ENCODE measurements around the gene ZSWIM6. TPM values are rescaled to one million over a fixed set of nuclear protein-coding genes. Genes with fewer than 3 reads are reported as not detected.

ZSWIM6 gene
- total RNA-seq: 8.9 TPM in 2 replicates

GRCh38 chr5:61331407-61332357 lies at the start of gene ZSWIM6:
Gene ZSWIM6, plus strand, starts transcription at chr5:61332258. Its CDS starts 15 bp downstream, at chr5:61332273.
- intact Hi-C loops (cut with micrococcal nuclease): loop anchor here (1.0 to 5.0 kb wide), 7 partner anchors 25 to 976 kb away; partner anchors contain the start of genes ERCC8, KIF2A, NDUFAF2 and SMIM15
- no peaks in the 10 kb centered on the region for H3K9me3 Mint-ChIP-seq
- peak; percentile 96 for DNase-seq (ENCODE audit: low spot score)

GRCh38 chr5:61283471-61283870 lies 48.6 kb upstream of the ZSWIM6 start:
- Mint-ChIP-seq H3K9me3 (no peaks in the 10 kb centered on the region), H3K36me3 (ENCODE audit: low read depth) (no peaks in the 10 kb centered on the region), H3K27ac (no peak overlapping the region), H3K4me3 (ENCODE audit: low read depth) (no peak overlapping the region), H3K4me1 (ENCODE audit: low read depth) (peaks cover 11% of the 10 kb centered on the region), H3K27me3 (ENCODE audit: low read depth) (no peaks in the 10 kb centered on the region)
- DNase-seq (ENCODE audit: low spot score): no peak
- intact Hi-C loops (cut with micrococcal nuclease): loop anchor here (1.0 kb wide), 1 partner anchor 23 kb away; no protein-coding TSS in a partner anchor

More at GRCh38 chr5:61331407-61332357, at the start of gene ZSWIM6:
- Mint-ChIP-seq H3K36me3 (ENCODE audit: low read depth) (peaks cover 27% of the 10 kb centered on the region), H3K27ac (peak within 1 kb of the TSS; percentile 96), H3K27me3 (ENCODE audit: low read depth) (peaks cover 33% of the 10 kb centered on the region), H3K4me1 (ENCODE audit: low read depth) (peaks cover 49% of the 10 kb centered on the region), H3K4me3 (ENCODE audit: low read depth) (peak within 1 kb of the TSS; percentile 95)

GRCh38 chr5:61285531-61285930 lies 46.5 kb upstream of the ZSWIM6 start:
- Mint-ChIP-seq H3K9me3 (no peaks in the 10 kb centered on the region), H3K4me1 (ENCODE audit: low read depth) (peaks cover 6% of the 10 kb centered on the region), H3K36me3 (ENCODE audit: low read depth) (no peaks in the 10 kb centered on the region), H3K27ac (no peak overlapping the region), H3K4me3 (ENCODE audit: low read depth) (no peak overlapping the region), H3K27me3 (ENCODE audit: low read depth) (no peaks in the 10 kb centered on the region)
- intact Hi-C loops (cut with micrococcal nuclease): loop anchor here (2.0 kb wide), 1 partner anchor 43 kb away; no protein-coding TSS in a partner anchor
- DNase-seq (ENCODE audit: low spot score): no peak

DNA sequence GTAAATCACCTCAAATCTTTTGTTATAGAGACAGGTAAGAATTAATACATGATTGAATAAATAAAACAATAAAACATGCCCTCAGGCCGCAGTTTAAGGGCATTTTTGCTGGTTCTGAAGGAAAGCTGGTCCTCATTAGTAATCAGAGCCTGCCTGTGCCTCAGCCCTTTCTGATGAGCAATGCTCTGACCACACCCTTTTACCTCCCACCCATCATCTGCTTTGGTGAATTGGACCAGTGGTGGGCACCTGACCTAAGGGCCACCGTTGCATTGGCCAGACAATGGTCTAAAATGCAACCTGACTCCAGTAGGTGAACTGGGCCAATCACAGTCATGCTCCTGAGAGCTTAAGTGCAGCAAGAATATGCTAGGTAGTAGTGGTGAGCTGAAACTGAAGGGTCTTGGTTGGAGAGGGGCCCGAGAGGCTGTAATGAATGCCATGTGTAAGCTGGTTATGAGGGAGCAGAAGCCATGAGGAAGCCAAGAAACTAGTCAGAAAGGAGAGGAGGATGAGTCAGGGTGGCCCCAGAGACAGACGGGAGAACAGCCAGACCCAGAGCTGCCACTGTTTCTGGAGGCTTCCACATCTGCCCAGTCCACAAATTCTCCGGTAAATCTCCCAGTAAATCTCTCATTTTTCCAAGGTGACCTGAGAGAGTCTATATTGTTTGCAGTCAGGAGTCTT lies 45.5 kb upstream of the ZSWIM6 start:
- Mint-ChIP-seq H3K27ac (no peak overlapping the region), H3K4me1 (ENCODE audit: low read depth) (peaks cover 4% of the 10 kb centered on the region), H3K27me3 (ENCODE audit: low read depth) (no peaks in the 10 kb centered on the region), H3K9me3 (peaks cover 4% of the 10 kb centered on the region), H3K36me3 (ENCODE audit: low read depth) (no peaks in the 10 kb centered on the region), H3K4me3 (ENCODE audit: low read depth) (no peak overlapping the region)
- intact Hi-C loops (cut with micrococcal nuclease): no loop called here
- DNase-seq (ENCODE audit: low spot score): no peak

DNA sequence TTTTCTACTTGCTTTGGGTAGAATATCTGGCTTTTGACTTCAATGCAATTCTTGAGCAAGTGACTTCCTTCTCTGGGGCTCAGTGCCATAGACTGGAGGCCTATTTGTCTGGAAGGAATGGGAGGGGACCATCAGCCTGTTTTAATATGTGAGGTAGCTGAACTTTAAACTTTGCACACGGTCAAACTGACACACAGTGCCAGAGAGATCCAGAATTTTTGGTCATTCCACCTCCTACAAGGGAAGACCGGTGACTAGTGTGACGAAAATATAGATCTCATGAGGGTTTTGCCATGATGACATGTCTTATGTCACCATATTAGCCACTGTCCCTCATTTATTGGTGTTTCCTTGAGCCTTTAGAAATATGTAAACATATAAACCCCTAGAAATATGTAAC lies 44.6 kb upstream of the ZSWIM6 start:
- no peak for DNase-seq (ENCODE audit: low spot score)
- intact Hi-C loops (cut with micrococcal nuclease): no loop called here
- Mint-ChIP-seq H3K9me3 (peaks cover 4% of the 10 kb centered on the region), H3K27ac (no peak overlapping the region), H3K36me3 (ENCODE audit: low read depth) (no peaks in the 10 kb centered on the region), H3K4me3 (ENCODE audit: low read depth) (no peak overlapping the region), H3K4me1 (ENCODE audit: low read depth) (peaks cover 4% of the 10 kb centered on the region), H3K27me3 (ENCODE audit: low read depth) (no peaks in the 10 kb centered on the region)

GRCh38 chr5:61289241-61289640 lies 42.8 kb upstream of the ZSWIM6 start:
- Mint-ChIP-seq H3K36me3 (ENCODE audit: low read depth) (no peaks in the 10 kb centered on the region), H3K9me3 (peaks cover 4% of the 10 kb centered on the region), H3K4me1 (ENCODE audit: low read depth) (peaks cover 9% of the 10 kb centered on the region), H3K27ac (no peak overlapping the region), H3K27me3 (ENCODE audit: low read depth) (no peaks in the 10 kb centered on the region), H3K4me3 (ENCODE audit: low read depth) (no peak overlapping the region)
- intact Hi-C loops (cut with micrococcal nuclease): no loop called here
- DNase-seq (ENCODE audit: low spot score): no peak

- Mint-ChIP-seq H3K9me3 (peaks cover 4% of the 10 kb centered on the region), H3K27me3 (ENCODE audit: low read depth) (no peaks in the 10 kb centered on the region), H3K36me3 (ENCODE audit: low read depth) (no peaks in the 10 kb centered on the region), H3K4me3 (ENCODE audit: low read depth) (no peak overlapping the region), H3K27ac (no peak overlapping the region), H3K4me1 (ENCODE audit: low read depth) (peaks cover 9% of the 10 kb centered on the region)
- intact Hi-C loops (cut with micrococcal nuclease): no loop called here
- no peak for DNase-seq (ENCODE audit: low spot score)
These were observed 42.3 kb upstream of the ZSWIM6 start for GRCh38 chr5:61289669-61290306.

- H3K27me3 Mint-ChIP-seq (ENCODE audit: low read depth): no peaks in the 10 kb centered on the region
- peaks cover 4% of the 10 kb centered on the region for H3K9me3 Mint-ChIP-seq
- H3K4me1 Mint-ChIP-seq (ENCODE audit: low read depth): peaks cover 9% of the 10 kb centered on the region
- H3K4me3 Mint-ChIP-seq (ENCODE audit: low read depth): no peak overlapping the region
- DNase-seq (ENCODE audit: low spot score): no peak
- no peak overlapping the region for H3K27ac Mint-ChIP-seq
- intact Hi-C loops (cut with micrococcal nuclease): no loop called here
- H3K36me3 Mint-ChIP-seq (ENCODE audit: low read depth): no peaks in the 10 kb centered on the region
These were observed 41.3 kb upstream of the ZSWIM6 start for GRCh38 chr5:61290791-61291210.

GRCh38 chr5:61292062-61292657 lies 39.9 kb upstream of the ZSWIM6 start:
- intact Hi-C loops (cut with micrococcal nuclease): no loop called here
- Mint-ChIP-seq H3K36me3 (ENCODE audit: low read depth) (no peaks in the 10 kb centered on the region), H3K27ac (no peak overlapping the region), H3K9me3 (peaks cover 4% of the 10 kb centered on the region), H3K4me1 (ENCODE audit: low read depth) (peaks cover 9% of the 10 kb centered on the region), H3K27me3 (ENCODE audit: low read depth) (no peaks in the 10 kb centered on the region), H3K4me3 (ENCODE audit: low read depth) (no peak overlapping the region)
- DNase-seq (ENCODE audit: low spot score): no peak

DNA sequence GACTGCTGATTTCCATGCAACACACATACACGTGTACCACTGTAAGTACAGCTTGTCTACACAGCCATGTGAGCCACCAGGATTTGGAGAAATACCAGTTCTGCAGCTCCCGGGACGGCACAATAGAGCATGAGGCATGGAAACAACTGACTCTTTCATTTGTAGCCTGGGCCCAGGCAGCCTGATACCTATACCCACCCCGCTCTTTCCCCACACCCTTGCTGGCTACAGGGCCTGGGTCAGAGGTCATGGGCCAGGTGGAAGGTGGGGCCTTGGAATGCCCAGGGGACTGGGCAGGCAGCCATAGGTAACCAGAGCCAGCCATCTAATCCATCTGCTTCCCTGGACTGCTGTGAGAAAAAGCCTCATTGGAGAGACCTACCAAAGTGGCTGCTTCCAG lies 39.0 kb upstream of the ZSWIM6 start:
- intact Hi-C loops (cut with micrococcal nuclease): no loop called here
- peaks cover 10% of the 10 kb centered on the region for H3K4me1 Mint-ChIP-seq (ENCODE audit: low read depth)
- H3K27me3 Mint-ChIP-seq (ENCODE audit: low read depth): no peaks in the 10 kb centered on the region
- no peak overlapping the region for H3K27ac Mint-ChIP-seq
- no peak for DNase-seq (ENCODE audit: low spot score)
- H3K4me3 Mint-ChIP-seq (ENCODE audit: low read depth): no peak overlapping the region
- H3K9me3 Mint-ChIP-seq: peaks cover 4% of the 10 kb centered on the region
- H3K36me3 Mint-ChIP-seq (ENCODE audit: low read depth): no peaks in the 10 kb centered on the region

DNA sequence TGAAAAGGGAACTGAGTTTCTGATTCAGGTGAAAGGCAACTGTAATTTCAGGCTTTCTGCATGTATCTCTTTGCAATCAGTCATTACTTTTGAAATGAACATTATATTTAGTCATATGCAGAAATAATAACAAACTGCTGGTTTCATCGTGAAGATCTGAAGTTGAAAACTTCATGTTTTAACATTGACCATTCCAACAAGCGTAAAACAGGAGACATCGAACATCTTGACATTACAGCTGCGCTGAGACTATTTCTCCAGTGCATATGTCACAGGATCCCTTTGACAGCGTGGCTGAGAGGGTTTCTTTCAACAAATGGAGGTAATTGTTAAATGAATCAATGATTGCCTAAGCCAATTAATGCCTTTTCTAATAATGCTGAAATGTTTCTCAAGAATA lies 38.2 kb upstream of the ZSWIM6 start:
- peaks cover 4% of the 10 kb centered on the region for H3K9me3 Mint-ChIP-seq
- peaks cover 16% of the 10 kb centered on the region for H3K4me1 Mint-ChIP-seq (ENCODE audit: low read depth)
- H3K27me3 Mint-ChIP-seq (ENCODE audit: low read depth): no peaks in the 10 kb centered on the region
- no peak overlapping the region for H3K4me3 Mint-ChIP-seq (ENCODE audit: low read depth)
- intact Hi-C loops (cut with micrococcal nuclease): no loop called here
- no peak overlapping the region for H3K27ac Mint-ChIP-seq
- DNase-seq (ENCODE audit: low spot score): no peak
- H3K36me3 Mint-ChIP-seq (ENCODE audit: low read depth): no peaks in the 10 kb centered on the region

GRCh38 chr5:61295365-61295764 lies 36.7 kb upstream of the ZSWIM6 start:
- H3K36me3 Mint-ChIP-seq (ENCODE audit: low read depth): no peaks in the 10 kb centered on the region
- peaks cover 4% of the 10 kb centered on the region for H3K9me3 Mint-ChIP-seq
- H3K4me1 Mint-ChIP-seq (ENCODE audit: low read depth): peaks cover 16% of the 10 kb centered on the region
- H3K4me3 Mint-ChIP-seq (ENCODE audit: low read depth): no peak overlapping the region
- no peak overlapping the region for H3K27ac Mint-ChIP-seq
- intact Hi-C loops (cut with micrococcal nuclease): loop anchor here (1.0 kb wide), 1 partner anchor 8 kb away; no protein-coding TSS in a partner anchor
- no peak for DNase-seq (ENCODE audit: low spot score)
- no peaks in the 10 kb centered on the region for H3K27me3 Mint-ChIP-seq (ENCODE audit: low read depth)

Measured in activated T-helper 2 cell treated with anti-CD3 and anti-CD28 coated beads, Interferon-gamma antibody, Interleukin-2, Interleukin-4, amounts not matched to agents 10 μg/mL and 5 μg/mL and 100 μg/mL, durations not matched to agents 14 hours and 24 hours and 36 hours (primary cell).